ENCODE measurements around the gene DTWD2. TPM values are rescaled to one million over a fixed set of nuclear protein-coding genes. Genes with fewer than 3 reads are reported as not detected.
"Not testable (repeated sequence)": the region's sequence is repeated elsewhere in the genome, so short reads cannot be mapped to it uniquely, and the experiment has no call there.

The DTWD2 gene
- total RNA-seq, 1 experiment from 2014 or later: 12.3 TPM

DNA sequence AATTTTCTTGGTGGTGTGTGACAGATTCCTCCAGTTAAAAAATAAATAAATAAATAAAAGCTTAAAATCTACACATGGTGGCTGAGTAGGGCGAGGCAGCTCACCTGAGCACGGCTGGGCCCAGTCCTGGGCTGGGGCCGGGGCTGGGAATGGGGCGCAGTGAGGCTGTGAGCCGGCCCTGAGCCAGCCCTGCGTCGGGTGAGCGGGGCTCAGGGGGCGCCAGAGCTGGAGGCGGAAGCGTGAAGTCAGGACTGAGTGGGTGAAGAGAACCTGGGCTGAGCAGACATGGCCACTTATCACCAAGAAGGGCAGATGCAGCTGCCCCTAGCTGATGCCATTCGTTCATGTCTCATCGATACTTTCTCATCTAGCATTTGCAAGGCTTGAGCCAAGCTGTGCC, 22.8 kb upstream of the DTWD2 start:
- intact Hi-C loops (cut with micrococcal nuclease; ENCODE audit: unreplicated experiment): no loop called here
- Mint-ChIP-seq H3K9me3 (ENCODE audit: low read depth, unreplicated experiment) (no peaks in the 10 kb centered on the region), H3K4me1 (ENCODE audit: low read depth, unreplicated experiment) (peaks cover 12% of the 10 kb centered on the region), H3K4me3 (ENCODE audit: low read depth, unreplicated experiment) (no peak overlapping the region), H3K36me3 (ENCODE audit: insufficient read depth, unreplicated experiment) (no peaks in the 10 kb centered on the region), H3K27me3 (ENCODE audit: unreplicated experiment) (no peaks in the 10 kb centered on the region), H3K27ac (ENCODE audit: unreplicated experiment) (no peak overlapping the region)
- TF ChIP-seq, protein P1, sequence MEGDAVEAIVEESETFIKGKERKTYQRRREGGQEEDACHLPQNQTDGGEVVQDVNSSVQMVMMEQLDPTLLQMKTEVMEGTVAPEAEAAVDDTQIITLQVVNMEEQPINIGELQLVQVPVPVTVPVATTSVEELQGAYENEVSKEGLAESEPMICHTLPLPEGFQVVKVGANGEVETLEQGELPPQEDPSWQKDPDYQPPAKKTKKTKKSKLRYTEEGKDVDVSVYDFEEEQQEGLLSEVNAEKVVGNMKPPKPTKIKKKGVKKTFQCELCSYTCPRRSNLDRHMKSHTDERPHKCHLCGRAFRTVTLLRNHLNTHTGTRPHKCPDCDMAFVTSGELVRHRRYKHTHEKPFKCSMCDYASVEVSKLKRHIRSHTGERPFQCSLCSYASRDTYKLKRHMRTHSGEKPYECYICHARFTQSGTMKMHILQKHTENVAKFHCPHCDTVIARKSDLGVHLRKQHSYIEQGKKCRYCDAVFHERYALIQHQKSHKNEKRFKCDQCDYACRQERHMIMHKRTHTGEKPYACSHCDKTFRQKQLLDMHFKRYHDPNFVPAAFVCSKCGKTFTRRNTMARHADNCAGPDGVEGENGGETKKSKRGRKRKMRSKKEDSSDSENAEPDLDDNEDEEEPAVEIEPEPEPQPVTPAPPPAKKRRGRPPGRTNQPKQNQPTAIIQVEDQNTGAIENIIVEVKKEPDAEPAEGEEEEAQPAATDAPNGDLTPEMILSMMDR (IDR thresholded peaks at IDR 0.05; ENCODE audit: unreplicated experiment): no peak
- BruUV-seq (replicated peaks): no TSS peak
- DNase-seq: no peak
- CTCF ChIA-PET: interaction anchor here (0.9 kb wide), 1 partner anchor 10 kb away, joined by 3 read pairs; no protein-coding TSS in a partner anchor

- Mint-ChIP-seq H3K4me1 (ENCODE audit: low read depth, unreplicated experiment) (peaks cover 12% of the 10 kb centered on the region), H3K27me3 (ENCODE audit: unreplicated experiment) (no peaks in the 10 kb centered on the region), H3K9me3 (ENCODE audit: low read depth, unreplicated experiment) (no peaks in the 10 kb centered on the region), H3K4me3 (ENCODE audit: low read depth, unreplicated experiment) (no peak overlapping the region), H3K36me3 (ENCODE audit: insufficient read depth, unreplicated experiment) (no peaks in the 10 kb centered on the region), H3K27ac (ENCODE audit: unreplicated experiment) (no peak overlapping the region)
- no TSS peak for BruUV-seq (replicated peaks)
- CTCF ChIA-PET: no interaction called here
- DNase-seq: no peak
- TF ChIP-seq, protein P1 (IDR thresholded peaks at IDR 0.05; ENCODE audit: unreplicated experiment): no peak
- intact Hi-C loops (cut with micrococcal nuclease; ENCODE audit: unreplicated experiment): no loop called here
These were observed 21.9 kb upstream of the DTWD2 start for GRCh38 chr5:119010206-119010605.

DNA sequence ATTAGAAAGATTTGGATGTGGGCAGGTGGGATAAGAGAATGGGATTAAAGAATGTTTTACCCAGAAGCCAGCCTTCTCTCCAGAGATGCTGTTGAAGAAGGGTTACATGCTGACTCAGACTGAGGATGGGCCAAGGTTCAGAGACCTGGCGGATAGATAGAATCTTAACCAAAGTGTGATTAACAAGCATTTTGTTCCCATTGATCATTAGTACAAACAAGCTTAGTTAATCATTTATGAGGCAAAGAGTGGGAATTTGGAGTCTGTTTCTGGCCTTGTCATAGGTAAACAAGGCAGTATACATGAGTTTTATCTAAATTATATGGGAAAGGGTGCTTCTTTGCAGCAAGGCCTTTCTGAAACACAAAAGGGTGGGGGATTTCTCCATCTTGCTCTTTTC, 20.8 kb upstream of the DTWD2 start:
- BruUV-seq (replicated peaks): no TSS peak
- DNase-seq: no peak
- CTCF ChIA-PET: no interaction called here

DNA sequence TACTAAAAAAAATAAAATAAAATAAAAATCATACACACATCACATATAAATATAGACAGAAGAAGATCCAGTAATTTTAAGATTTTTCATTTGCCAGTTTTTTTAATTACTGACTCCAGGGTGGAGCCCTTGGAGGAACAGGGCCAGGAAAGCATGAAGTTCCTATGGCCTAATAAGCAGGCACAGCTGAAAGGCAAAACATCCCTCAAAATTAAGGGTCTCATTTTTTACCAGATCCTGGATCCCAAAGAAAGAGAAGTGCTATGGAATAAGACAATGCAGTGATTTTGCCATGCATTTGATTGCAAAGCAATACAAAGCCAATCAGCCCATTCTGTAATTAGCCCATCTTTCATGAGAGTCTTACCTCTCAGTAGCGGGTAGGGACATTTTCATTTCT, 11.3 kb upstream of the DTWD2 start:
- no peak for DNase-seq
- TF ChIP-seq, protein P1 (IDR thresholded peaks at IDR 0.05; ENCODE audit: unreplicated experiment): no peak
- peaks cover 6% of the 10 kb centered on the region for H3K4me1 Mint-ChIP-seq (ENCODE audit: low read depth, unreplicated experiment)
- intact Hi-C loops (cut with micrococcal nuclease; ENCODE audit: unreplicated experiment): no loop called here
- no peaks in the 10 kb centered on the region for H3K36me3 Mint-ChIP-seq (ENCODE audit: insufficient read depth, unreplicated experiment)
- no TSS peak for BruUV-seq (replicated peaks)
- H3K27ac Mint-ChIP-seq (ENCODE audit: unreplicated experiment): no peak overlapping the region
- no peaks in the 10 kb centered on the region for H3K27me3 Mint-ChIP-seq (ENCODE audit: unreplicated experiment)
- CTCF ChIA-PET: no interaction called here
- H3K4me3 Mint-ChIP-seq (ENCODE audit: low read depth, unreplicated experiment): no peak overlapping the region
- H3K9me3 Mint-ChIP-seq (ENCODE audit: low read depth, unreplicated experiment): no peaks in the 10 kb centered on the region

More for the DNA sequence above, 20.8 kb upstream of the DTWD2 start:
- H3K27me3 Mint-ChIP-seq (ENCODE audit: unreplicated experiment): no peaks in the 10 kb centered on the region
- H3K9me3 Mint-ChIP-seq (ENCODE audit: low read depth, unreplicated experiment): no peaks in the 10 kb centered on the region
- TF ChIP-seq, protein P1 (IDR thresholded peaks at IDR 0.05; ENCODE audit: unreplicated experiment): no peak
- intact Hi-C loops (cut with micrococcal nuclease; ENCODE audit: unreplicated experiment): no loop called here
- peaks cover 12% of the 10 kb centered on the region for H3K4me1 Mint-ChIP-seq (ENCODE audit: low read depth, unreplicated experiment)
- H3K36me3 Mint-ChIP-seq (ENCODE audit: insufficient read depth, unreplicated experiment): no peaks in the 10 kb centered on the region
- H3K4me3 Mint-ChIP-seq (ENCODE audit: low read depth, unreplicated experiment): no peak overlapping the region
- H3K27ac Mint-ChIP-seq (ENCODE audit: unreplicated experiment): no peak overlapping the region

- DNase-seq; H3K36me3 Mint-ChIP-seq (ENCODE audit: insufficient read depth, unreplicated experiment); H3K4me1 Mint-ChIP-seq (ENCODE audit: low read depth, unreplicated experiment); intact Hi-C loops (cut with micrococcal nuclease; ENCODE audit: unreplicated experiment); CTCF ChIA-PET; H3K27ac Mint-ChIP-seq (ENCODE audit: unreplicated experiment); BruUV-seq (replicated peaks); H3K4me3 Mint-ChIP-seq (ENCODE audit: low read depth, unreplicated experiment); H3K9me3 Mint-ChIP-seq (ENCODE audit: low read depth, unreplicated experiment); H3K27me3 Mint-ChIP-seq (ENCODE audit: unreplicated experiment): not testable (repeated sequence)
These were observed 10.5 kb upstream of the DTWD2 start for GRCh38 chr5:118998861-118999260.
